DMS153 (cell line): ENCODE results near the gene LILRA6.
"Not testable (repeated sequence)": the region's sequence is repeated elsewhere in the genome, so short reads cannot be mapped to it uniquely, and the experiment has no call there.

ENCODE experiments used
- DNase-seq: peaks from one replicate; lab custom pipeline; 2025; lab: John Stamatoyannopoulos, UW

The LILRA6 gene

GRCh38 chr19:54242646-54243045 lies at the start of gene LILRA6:
Gene LILRA6 (minus strand): TSS chr19:54242790.
- DNase-seq = not testable (repeated sequence)

DNA sequence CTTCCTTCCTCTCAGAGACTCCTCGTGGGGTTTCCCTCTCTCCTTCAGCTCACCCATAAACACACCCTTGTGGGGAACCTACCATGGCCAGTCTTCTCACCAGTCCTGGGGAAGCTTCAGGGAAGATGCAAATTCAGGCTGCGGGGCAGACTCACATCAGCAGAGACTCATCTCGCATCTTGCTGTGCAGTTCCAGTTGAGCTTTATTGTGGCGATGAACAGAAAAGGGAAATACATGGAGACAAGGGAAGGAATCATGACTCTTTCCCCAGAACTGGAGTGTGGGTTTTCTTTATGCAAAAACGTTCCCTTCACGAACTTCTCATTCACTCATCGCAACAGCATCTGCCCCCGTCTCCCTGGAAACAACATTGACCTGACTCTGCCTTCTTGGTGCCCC lies 46.6 kb upstream of the LILRA6 start:
- DNase-seq = not testable (repeated sequence)

DNA sequence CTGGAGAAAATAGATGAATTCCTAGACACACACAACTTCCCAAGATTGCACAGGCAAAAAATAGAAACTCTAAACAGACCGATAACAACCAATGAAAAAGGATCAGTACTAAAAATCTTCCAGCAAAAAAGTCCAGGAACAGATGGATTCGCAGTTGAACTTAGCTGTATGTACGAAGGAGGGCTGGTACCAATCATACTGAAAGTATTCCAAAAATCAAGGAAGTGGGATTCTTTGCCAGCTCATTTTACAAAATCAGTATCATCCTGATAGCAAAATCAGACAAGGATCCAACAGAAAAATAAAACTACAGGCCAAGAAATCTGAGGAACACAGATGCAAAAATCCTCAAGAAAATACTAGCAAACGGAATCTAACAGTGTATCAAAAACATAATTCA lies 44.9 kb upstream of the LILRA6 start:
- no peak for DNase-seq

DNA sequence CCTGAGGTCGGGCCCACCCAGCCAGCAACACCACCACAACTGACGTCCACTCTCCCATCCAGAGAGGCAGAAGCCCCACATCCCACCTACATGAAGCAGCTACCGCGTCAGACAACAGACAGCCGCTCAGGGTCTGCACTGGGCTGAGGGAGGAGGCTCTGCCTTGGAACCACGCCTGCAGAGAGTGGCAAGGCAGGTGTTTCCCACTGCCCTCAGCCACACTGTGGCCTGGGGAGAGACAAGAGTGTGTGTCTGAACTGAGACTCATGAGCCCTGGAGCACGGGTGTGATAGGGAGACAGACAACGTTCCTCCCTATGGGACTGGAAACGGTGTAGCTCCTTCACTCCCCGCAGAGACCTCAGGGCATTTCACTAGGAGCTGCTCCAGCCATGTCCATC lies 43.7 kb upstream of the LILRA6 start:
- DNase-seq = not testable (repeated sequence)

GRCh38 chr19:54285427-54286056 lies 43.0 kb upstream of the LILRA6 start:
- not testable (repeated sequence) for DNase-seq

DNA sequence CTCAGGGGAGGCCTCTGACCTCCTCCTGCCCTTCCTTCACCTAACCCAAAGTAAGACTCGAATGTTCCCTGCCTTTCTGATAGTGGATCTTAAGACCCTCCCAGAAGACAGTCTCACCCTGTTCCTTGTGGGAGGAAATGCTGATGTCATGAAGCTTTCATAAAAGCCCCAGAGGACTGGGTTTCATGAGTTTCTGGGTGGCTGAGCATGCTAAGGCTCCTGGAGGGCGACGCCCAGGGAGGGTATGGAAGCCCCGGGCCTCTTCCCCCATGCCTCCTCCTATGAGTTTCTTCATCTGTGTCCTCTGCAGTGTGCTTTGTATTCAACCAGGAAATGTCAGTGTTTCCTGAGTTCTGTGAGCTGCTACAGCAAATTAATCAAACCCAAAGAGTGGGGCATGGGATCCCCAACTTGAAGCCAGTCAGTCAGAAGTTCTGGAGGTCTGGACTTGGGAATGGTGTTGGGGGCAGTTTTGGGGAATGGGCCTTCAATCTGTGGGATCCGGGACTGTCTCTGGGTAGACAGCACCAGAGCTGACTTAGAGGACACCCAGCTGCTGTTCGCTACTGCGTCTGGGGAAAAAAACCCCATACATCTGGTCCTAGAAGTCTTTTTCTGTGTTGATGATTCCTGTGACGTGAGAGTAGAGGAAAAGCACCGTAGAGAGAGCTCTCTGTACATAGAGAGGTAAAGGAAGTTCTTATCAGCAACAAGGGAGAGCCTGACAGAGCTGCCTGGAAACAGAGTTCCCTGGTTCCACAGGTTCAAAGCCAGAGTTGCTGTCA lies 40.3 kb upstream of the LILRA6 start:
- DNase-seq = no peak

DNA sequence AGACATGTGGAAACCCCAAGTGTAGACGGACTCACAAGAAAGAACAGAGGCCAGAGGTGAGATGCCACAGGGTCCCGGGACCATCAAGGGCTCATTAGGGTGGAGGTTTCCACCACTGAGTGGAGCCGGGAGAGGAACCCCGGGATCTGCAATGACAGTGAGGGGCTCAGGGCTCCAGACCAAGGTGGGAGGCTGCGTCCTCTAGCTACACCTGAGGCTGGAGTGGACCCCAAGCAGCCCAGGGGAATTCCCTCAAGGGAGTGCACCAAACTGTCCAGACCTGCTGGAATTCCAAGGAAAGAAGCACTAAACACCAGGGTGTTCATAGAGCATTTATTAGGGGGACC lies 39.1 kb upstream of the LILRA6 start:
- not testable (repeated sequence) for DNase-seq

DNA sequence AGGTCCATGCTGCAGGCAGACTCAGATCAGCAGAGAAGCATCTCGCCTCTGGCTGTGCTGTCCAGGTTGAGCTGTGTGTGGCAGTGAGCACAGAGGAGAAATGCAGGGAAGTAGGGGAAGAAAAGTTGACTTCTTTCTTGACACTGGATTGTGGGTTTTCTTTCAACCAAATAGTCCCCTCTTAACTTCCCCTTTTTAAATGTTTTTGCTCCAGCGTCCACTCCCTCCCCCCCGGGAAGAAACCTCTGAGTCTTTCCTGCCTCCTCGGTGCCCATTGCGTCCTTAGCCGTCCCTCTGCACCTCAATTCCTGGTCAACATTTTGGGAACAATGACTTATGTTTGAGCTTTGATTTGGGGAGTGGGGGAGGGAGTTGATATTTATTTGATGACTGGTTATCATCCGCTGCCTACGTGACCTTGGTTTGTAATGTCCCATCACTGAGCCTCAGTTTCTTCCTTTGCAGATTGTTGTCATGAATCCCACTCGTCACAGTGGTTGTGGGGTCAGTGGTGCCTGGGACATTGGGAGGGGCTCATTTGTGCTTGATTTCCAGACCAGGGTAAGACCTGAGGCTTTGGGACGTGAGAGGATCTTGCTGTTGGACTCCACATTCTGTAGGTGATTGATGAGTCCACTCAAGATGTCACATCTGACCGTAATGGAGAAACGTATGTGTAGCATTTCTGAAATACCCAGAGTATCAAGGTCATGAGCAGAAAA lies 38.6 kb upstream of the LILRA6 start, which contains the start of gene LILRB2:
Gene LILRB2, minus strand, starts transcription at position 104 of the 722 bp plus-strand sequence. CDS start 614 bp downstream, outside the sequence.
- no peak for DNase-seq

DNA sequence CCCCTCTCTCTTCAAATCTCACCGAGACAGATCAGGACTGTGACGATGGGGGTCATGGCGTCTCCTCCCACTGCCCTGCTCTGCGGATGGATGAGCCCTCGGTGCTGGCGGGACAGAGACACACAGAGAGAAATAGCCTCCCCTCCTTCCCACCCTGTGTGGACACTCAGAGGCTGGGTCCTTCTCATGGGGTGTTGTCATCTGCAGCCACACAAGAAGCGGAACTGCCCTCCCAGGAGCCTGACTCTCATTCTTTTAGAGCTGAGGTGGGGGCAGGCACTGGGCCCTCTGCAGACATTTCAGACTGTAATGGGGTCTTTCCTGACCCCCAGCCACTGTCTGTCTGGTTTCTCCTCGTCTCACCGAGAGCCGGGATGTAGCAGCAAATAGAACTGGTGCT lies 37.9 kb upstream of the LILRA6 start:
- not testable (repeated sequence) for DNase-seq

DNA sequence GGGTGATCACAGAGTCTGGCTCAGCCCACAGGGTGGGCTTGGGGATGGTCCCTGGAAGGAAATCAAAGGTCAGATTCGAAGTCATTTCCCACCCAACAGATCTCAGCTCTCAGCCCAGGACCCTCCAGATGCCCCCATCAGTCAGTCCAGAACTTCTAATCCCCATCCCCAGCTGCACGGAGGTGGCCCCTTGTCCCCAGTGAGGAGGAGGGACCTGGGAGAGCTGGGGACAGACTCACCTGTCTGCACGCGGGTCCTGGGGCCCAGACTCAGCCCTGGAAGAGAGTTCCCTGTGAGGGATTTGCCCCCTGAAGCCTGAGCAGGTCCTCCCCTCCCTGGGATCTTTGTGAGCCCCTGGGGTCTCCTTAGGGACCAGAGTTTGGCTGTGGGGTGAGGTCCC lies 37.4 kb upstream of the LILRA6 start:
- not testable (repeated sequence) for DNase-seq

DNA sequence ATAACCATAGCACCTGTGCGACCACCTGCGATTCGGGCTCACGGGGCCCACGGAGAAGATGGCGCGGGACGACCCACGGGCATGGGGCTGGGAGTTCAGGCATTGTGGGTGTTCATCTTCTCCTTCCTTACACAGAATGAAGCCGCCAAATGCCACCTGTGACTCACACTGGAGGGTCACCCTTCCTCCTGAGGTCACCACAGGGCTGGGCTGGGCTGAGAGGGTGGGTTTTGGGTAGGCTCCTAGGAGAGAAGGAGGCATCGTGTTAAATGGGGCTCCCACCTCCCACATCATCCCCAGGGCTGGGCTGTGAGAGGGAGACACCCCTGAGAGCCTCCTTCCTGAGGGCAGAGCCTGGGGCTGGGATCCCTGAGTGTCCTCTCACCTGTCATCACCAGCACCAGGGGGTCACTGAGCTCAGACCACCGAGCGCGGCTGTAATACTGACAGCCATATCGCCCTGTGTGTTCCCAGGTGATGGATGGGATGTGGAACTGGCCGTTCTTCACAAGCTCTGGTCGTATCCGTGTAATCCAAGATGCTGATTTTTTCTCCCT lies 36.9 kb upstream of the LILRA6 start:
- no peak for DNase-seq

DNA sequence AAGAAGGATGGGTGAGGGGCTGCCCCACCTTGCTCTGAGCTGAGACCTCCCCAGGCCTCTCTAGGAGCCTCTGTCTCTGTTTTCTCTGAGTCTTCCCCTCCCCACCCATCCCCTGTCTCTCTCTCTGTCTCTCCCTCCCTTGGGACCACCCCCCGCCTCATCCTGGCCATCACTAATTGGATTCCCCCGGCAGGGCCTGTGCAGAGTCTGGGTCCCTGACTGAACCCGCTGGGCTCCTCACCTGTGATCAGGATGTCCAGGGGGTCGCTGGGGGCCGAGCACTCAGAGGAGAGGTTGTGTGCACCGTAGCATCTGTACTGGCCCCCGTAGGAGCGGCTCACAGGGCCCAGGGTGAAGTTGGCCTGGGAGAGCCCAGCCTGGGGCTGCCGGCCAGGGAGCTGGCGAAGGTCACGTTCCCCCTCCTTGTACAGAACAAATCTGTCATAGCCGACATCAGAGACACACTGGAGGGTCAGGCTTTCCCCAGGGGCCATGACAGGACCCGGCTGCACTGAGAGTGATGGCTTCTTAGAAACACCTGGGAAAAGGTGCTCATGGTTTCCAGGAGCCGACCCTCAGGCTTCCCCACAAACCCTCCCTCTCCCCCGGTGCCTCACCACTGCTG lies 36.1 kb upstream of the LILRA6 start:
- DNase-seq = not testable (repeated sequence)

DNA sequence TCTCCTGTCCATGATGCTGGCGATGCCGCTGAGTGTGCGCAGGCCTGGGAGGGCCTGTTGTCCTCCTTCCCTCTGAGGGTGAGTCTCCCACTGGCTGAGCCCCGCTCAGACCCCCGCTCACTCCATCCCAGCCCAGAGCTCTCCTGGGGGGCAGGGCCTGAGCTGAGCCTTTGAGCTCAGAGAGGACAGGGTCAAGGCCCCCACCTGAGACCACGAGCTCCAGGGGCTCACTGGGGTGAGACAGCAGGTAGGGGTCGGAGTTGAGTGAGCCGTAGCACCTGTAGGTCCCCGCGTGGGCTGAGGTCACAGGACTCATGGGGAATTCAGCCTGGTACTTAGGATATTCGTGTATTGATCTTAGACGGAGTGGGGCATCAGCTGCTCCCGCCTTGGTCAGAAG lies 35.5 kb upstream of the LILRA6 start:
- DNase-seq = not testable (repeated sequence)

- DNase-seq = not testable (repeated sequence)
Observed at GRCh38 chr19:54277111-54277615, 34.6 kb upstream of the LILRA6 start.

GRCh38 chr19:54275951-54276350 lies 33.4 kb upstream of the LILRA6 start:
- no peak for DNase-seq

DNA sequence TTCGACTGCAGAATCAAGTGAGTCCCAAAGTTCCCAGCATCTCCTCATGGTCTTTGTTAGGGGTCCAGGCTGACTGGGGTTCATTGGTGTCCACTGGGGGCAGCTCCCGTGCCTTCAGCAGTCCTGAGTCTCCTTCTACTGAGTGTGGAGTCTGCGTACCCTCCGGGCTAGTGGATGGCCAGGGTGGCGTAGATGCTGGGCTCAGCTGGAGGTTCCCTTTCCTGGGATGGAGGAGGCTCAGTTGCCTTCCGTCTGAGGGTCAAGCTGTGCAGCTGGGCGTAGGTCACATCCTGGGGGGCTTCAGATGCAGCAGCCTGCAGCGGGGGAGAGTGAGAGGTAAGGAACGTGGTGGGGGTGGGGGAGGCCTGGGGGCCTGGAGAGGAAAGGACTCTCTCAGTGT lies 31.9 kb upstream of the LILRA6 start:
- not testable (repeated sequence) for DNase-seq

GRCh38 chr19:54273821-54274220 lies 31.2 kb upstream of the LILRA6 start:
- DNase-seq = no peak

GRCh38 chr19:54272181-54272580 lies 29.6 kb upstream of the LILRA6 start:
- not testable (repeated sequence) for DNase-seq

GRCh38 chr19:54271587-54271986 lies 29.0 kb upstream of the LILRA6 start:
- not testable (repeated sequence) for DNase-seq

DNA sequence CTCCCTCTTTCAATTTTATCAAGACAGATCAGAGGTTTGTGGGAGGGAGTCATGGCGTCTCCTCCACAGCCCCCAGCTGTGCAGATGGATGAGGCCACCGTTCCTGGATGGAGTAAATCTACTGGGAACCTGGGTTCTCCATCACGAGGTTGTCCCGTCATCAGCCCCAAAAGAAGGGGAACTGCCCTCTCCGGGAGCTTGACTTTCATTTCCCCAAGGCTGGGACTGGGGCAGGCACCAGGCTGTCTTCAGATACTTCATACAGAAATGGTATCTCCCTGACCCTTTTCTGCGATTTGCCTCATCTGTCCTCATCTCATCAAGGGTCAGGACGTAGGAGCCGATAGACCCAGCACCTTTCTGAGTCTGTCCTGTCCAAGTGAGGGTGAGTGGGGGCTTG lies 28.5 kb upstream of the LILRA6 start:
- no peak for DNase-seq

GRCh38 chr19:54268936-54269335 lies 26.3 kb upstream of the LILRA6 start:
- DNase-seq = no peak

- DNase-seq = peak; percentile 13
Observed at GRCh38 chr19:54266133-54266532, 23.5 kb upstream of the LILRA6 start.
